CD4-positive, alpha-beta T cell (primary cell): Measurements from ENCODE around the gene NES. TPM values are rescaled to one million over a fixed set of nuclear protein-coding genes. Genes with fewer than 3 reads are reported as not detected.

Source experiments
- ATAC-seq: fragments of 200-7000 bp; cut with Tn5 transposase; one replicate; pipeline ENCODE4 v1.10.0; 2022; ENCODE audit warnings: mild to moderate bottlenecking; ENCODE audit not compliant: poor library complexity
- CTCF ChIA-PET: fragments of 350-600 bp; sonication (Branson Sonifier 250); formaldehyde crosslinking; loops from one replicate; lab custom pipeline; 2021; ENCODE audit warnings: antibody characterized with exemption, inconsistent platforms; lab: Charles Lee
- POLR2A ChIA-PET: fragments of 350-600 bp; sonication (Branson Sonifier 250); formaldehyde crosslinking; loops from one replicate; lab custom pipeline; 2021; ENCODE audit warnings: antibody characterized with exemption, inconsistent platforms; lab: Charles Lee
- DNase-seq, 14 experiments: peaks; one replicate each; pipeline ENCODE4 v3.0.0-alpha.2; 2013 to 2020; ENCODE audit warnings: mixed read lengths in 2 of 14
- H3K27ac ChIP-seq, 2 donors: one replicate each; pipeline versions ENCODE4 v1.5.1 to v1.7.0; 2013; ENCODE audit warnings: low read length in 2 of 2, low read depth in 1 of 2, mild to moderate bottlenecking in 1 of 2
- H3K27me3 ChIP-seq, 2 experiments: 1 replicate in 1 of 2; 2 replicates in 1 of 2; pipeline versions ENCODE4 v1.6.1 to v1.7.0; 2013; ENCODE audit warnings: low read length in 2 of 2, control low read depth in 1 of 2, mild to moderate bottlenecking in 1 of 2, moderate library complexity in 1 of 2; ENCODE audit not compliant: insufficient read depth in 2 of 2, control insufficient read depth in 1 of 2
- H3K36me3 ChIP-seq: one replicate; pipeline ENCODE4 v1.6.1; 2013; ENCODE audit warnings: low read length, control low read depth; ENCODE audit not compliant: insufficient read depth
- H3K4me1 ChIP-seq: one replicate; pipeline ENCODE4 v1.6.1; 2013; ENCODE audit warnings: low read length, control low read depth; ENCODE audit not compliant: insufficient read depth
- H3K4me3 ChIP-seq: one replicate; pipeline ENCODE4 v1.5.1; 2013; ENCODE audit warnings: mild to moderate bottlenecking, low read length, moderate library complexity
- H3K9me3 ChIP-seq, 2 experiments: 1 replicate in 1 of 2; 2 replicates in 1 of 2; pipeline versions ENCODE4 v1.6.1 to v1.7.0; 2013; ENCODE audit warnings: low read length in 2 of 2, mild to moderate bottlenecking in 2 of 2, control low read depth in 1 of 2, moderate library complexity in 1 of 2; ENCODE audit not compliant: control insufficient read depth in 1 of 2, insufficient read depth in 1 of 2
- H3K27ac Mint-ChIP-seq: one replicate; pipeline ENCODE4 v1.8.0; 2020; ENCODE audit warnings: mixed read lengths
- H3K27me3 Mint-ChIP-seq: one replicate; pipeline ENCODE4 v1.8.0; 2021; ENCODE audit warnings: mixed read lengths
- H3K36me3 Mint-ChIP-seq: one replicate; pipeline ENCODE4 v1.8.0; 2021; ENCODE audit warnings: low read depth, mixed read lengths
- H3K4me1 Mint-ChIP-seq: one replicate; pipeline ENCODE4 v1.8.0; 2021; ENCODE audit warnings: low read depth, mixed read lengths
- H3K4me3 Mint-ChIP-seq: one replicate; pipeline ENCODE4 v1.8.0; 2020; ENCODE audit warnings: mild to moderate bottlenecking, mixed read lengths
- H3K9me3 Mint-ChIP-seq: one replicate; pipeline ENCODE4 v1.8.0; 2020; ENCODE audit warnings: mixed read lengths
- CTCF ChIP-seq: fragments of 200-600 bp; IDR thresholded peaks from one replicate; pipeline ENCODE4 v1.8.0; 2022; ENCODE audit warnings: antibody characterized with exemption, mild to moderate bottlenecking
- intact Hi-C, 2 experiments: fragments of 100-400 bp; cut with DNase I in 1 of 2; cut with micrococcal nuclease in 1 of 2; formaldehyde crosslinking; loops; one replicate each; pipeline versions ENCODE4 v1.15.1 to v1.9.0; 2023 to 2025; cut with DNase I, micrococcal nuclease
- total RNA-seq, 174 experiments: library from RNA in 2 of 174; stranded (reverse) in 2 of 174; gene quantifications; one replicate each; pipeline ENCODE4 v1.2.3 and lab custom pipeline; 2021 to 2026

The NES gene
- total RNA-seq, 2 experiments from 2014 or later = not detected

GRCh38 chr1:156704166-156704711 is 27.0 kb upstream of the NES start:
- Histone ChIP-seq H3K9me3 (no peaks in the 10 kb centered on the region), H3K4me1 (peaks cover 35% of the 10 kb centered on the region), H3K4me3 (no peak overlapping the region), H3K27ac (no peak overlapping the region), H3K36me3 (no peaks in the 10 kb centered on the region), H3K27me3 (peaks cover 23 to 24% of the 10 kb centered on the region in 2 experiments)
- no peak for DNase-seq
- no peak overlapping the region for H3K27ac Mint-ChIP-seq
- H3K36me3 Mint-ChIP-seq = no peaks in the 10 kb centered on the region
- no peak for TF ChIP-seq CTCF
- H3K4me1 Mint-ChIP-seq = peaks cover 32% of the 10 kb centered on the region
- H3K4me3 Mint-ChIP-seq = peak overlapping the region; percentile 70
- peaks cover 57% of the 10 kb centered on the region for H3K27me3 Mint-ChIP-seq
- ChIA-PET POLR2A (interaction anchor here (2.4 kb wide), 1 partner anchor 15 kb away, joined by 14 read pairs; no protein-coding TSS in a partner anchor), CTCF (interaction anchor here (0.9 to 4.6 kb wide), 3 partner anchors 15 to 22 kb away, joined by 3 to 51 read pairs (median 43); partner anchors contain the start of genes ISG20L2 and METTL25B)
- ATAC-seq = no peak
- intact Hi-C loops = no loop called here
- no peaks in the 10 kb centered on the region for H3K9me3 Mint-ChIP-seq

- H3K4me1 Mint-ChIP-seq = peaks cover 32% of the 10 kb centered on the region
- Histone ChIP-seq H3K36me3 (no peaks in the 10 kb centered on the region), H3K27me3 (peaks cover 23 to 24% of the 10 kb centered on the region in 2 experiments), H3K27ac (no peak overlapping the region), H3K9me3 (no peaks in the 10 kb centered on the region), H3K4me1 (peaks cover 35% of the 10 kb centered on the region), H3K4me3 (no peak overlapping the region)
- no peak overlapping the region for H3K27ac Mint-ChIP-seq
- no peak for TF ChIP-seq CTCF
- H3K4me3 Mint-ChIP-seq = peak overlapping the region; percentile 70
- no peaks in the 10 kb centered on the region for H3K9me3 Mint-ChIP-seq
- no peak for DNase-seq
- no peak for ATAC-seq
- POLR2A ChIA-PET = no interaction called here
- peaks cover 61% of the 10 kb centered on the region for H3K27me3 Mint-ChIP-seq
- intact Hi-C loops = no loop called here
- CTCF ChIA-PET = interaction anchor here (0.9 kb wide), 1 partner anchor 22 kb away, joined by 3 read pairs; no protein-coding TSS in a partner anchor
- no peaks in the 10 kb centered on the region for H3K36me3 Mint-ChIP-seq
Measured at GRCh38 chr1:156703741-156704140, 26.5 kb upstream of the NES start.

- H3K27me3 ChIP-seq = peaks cover 23 to 24% of the 10 kb centered on the region in 2 experiments
- H3K4me3 ChIP-seq = no peak overlapping the region
- ATAC-seq (no peak), DNase-seq (no peak)
- H3K27ac Mint-ChIP-seq = no peak overlapping the region
- no peaks in the 10 kb centered on the region for H3K9me3 Mint-ChIP-seq
- POLR2A ChIA-PET = no interaction called here
- no peak for TF ChIP-seq CTCF
- H3K4me1 Mint-ChIP-seq = peaks cover 32% of the 10 kb centered on the region
- peaks cover 35% of the 10 kb centered on the region for H3K4me1 ChIP-seq
- CTCF ChIA-PET = interaction anchor here (0.9 to 2.0 kb wide), 2 partner anchors 13 to 23 kb away, joined by 3 to 10 read pairs; no protein-coding TSS in a partner anchor
- H3K4me3 Mint-ChIP-seq = peak overlapping the region; percentile 11
- H3K9me3 ChIP-seq = no peaks in the 10 kb centered on the region
- intact Hi-C loops = no loop called here
- no peaks in the 10 kb centered on the region for H3K36me3 Mint-ChIP-seq
- peaks cover 63% of the 10 kb centered on the region for H3K27me3 Mint-ChIP-seq
- H3K36me3 ChIP-seq = no peaks in the 10 kb centered on the region
- no peak overlapping the region for H3K27ac ChIP-seq
Measured at GRCh38 chr1:156703336-156703735, 26.1 kb upstream of the NES start.
